ENCODE results near the gene USP32. TPM values are rescaled to one million over a fixed set of nuclear protein-coding genes. Genes with fewer than 3 reads are reported as not detected.

USP32 gene
- total RNA-seq, 1 donor from 2014 or later = 53.6 TPM

DNA sequence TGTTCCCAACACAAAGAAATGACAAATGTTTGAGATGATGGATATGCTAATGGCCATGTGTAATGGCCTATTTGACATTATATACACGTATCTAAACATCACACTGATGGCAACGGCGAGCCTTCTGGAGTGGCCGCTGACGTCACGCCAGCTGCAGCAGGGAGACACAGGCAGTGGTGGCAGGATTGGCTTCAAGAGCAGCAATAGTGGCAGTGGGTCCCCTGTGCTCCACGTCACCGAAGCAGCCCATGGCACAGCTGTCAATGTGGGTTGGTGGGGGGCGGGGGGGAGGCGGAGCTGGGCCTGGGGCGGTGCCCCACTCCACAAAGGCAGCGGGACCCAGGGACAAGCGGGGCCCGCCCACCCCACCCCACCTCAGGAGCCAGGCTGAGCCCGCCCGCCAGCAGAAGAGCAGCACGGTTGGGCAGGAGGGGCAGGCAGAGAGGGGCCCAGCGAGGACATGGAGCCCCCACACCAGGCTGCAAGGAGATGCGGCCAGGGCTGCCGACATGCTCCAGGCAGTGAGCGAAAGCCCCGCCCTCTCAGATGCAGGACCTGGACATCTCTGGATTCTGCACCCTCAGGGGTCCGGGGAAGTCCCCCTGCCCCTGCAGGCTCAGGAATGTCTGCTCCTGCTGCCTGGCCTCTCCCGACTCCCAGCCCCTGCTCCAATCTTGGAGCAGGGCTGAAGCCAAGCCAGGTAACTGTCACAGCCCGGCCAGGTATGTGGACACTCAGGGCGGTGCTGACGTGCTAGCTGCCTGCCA, 64.6 kb downstream of the USP32 start:
- H3K27ac Mint-ChIP-seq (ENCODE audit: unreplicated experiment) = no peak overlapping the region
- no peak overlapping the region for H3K4me3 Mint-ChIP-seq (ENCODE audit: unreplicated experiment)
- peaks cover 12% of the 10 kb centered on the region for H3K4me1 Mint-ChIP-seq (ENCODE audit: unreplicated experiment)
- no peaks in the 10 kb centered on the region for H3K27me3 Mint-ChIP-seq (ENCODE audit: unreplicated experiment)
- DNase-seq (ENCODE audit: extremely low spot score, unreplicated experiment) = no peak
- no peaks in the 10 kb centered on the region for H3K9me3 Mint-ChIP-seq (ENCODE audit: unreplicated experiment)
- TF ChIP-seq, protein P1, sequence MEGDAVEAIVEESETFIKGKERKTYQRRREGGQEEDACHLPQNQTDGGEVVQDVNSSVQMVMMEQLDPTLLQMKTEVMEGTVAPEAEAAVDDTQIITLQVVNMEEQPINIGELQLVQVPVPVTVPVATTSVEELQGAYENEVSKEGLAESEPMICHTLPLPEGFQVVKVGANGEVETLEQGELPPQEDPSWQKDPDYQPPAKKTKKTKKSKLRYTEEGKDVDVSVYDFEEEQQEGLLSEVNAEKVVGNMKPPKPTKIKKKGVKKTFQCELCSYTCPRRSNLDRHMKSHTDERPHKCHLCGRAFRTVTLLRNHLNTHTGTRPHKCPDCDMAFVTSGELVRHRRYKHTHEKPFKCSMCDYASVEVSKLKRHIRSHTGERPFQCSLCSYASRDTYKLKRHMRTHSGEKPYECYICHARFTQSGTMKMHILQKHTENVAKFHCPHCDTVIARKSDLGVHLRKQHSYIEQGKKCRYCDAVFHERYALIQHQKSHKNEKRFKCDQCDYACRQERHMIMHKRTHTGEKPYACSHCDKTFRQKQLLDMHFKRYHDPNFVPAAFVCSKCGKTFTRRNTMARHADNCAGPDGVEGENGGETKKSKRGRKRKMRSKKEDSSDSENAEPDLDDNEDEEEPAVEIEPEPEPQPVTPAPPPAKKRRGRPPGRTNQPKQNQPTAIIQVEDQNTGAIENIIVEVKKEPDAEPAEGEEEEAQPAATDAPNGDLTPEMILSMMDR (IDR thresholded peaks at IDR 0.05) = no peak
- peaks cover 10% of the 10 kb centered on the region for H3K36me3 Mint-ChIP-seq (ENCODE audit: unreplicated experiment)

DNA sequence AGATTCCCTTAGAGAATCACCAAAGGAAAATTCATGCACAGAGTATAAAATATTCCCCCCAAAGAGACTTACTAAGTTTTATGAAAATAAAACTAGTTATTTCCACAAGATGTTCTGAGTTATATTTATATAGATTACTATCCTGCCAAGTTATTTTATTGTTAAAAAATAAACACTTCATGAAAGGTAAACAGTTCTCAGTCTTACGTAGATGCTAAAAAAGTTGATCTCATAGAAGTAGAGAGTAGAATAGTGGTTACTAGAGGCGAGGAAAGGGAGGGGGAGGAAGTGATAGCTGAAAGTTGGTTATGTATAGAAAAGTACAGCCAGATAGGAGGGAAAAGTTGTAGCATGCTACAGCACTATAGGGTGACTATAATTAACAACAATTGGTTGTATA, 65.2 kb downstream of the USP32 start:
- H3K4me1 Mint-ChIP-seq (ENCODE audit: unreplicated experiment) = peaks cover 16% of the 10 kb centered on the region
- DNase-seq (ENCODE audit: extremely low spot score, unreplicated experiment) = no peak
- no peak overlapping the region for H3K4me3 Mint-ChIP-seq (ENCODE audit: unreplicated experiment)
- no peaks in the 10 kb centered on the region for H3K27me3 Mint-ChIP-seq (ENCODE audit: unreplicated experiment)
- peaks cover 10% of the 10 kb centered on the region for H3K36me3 Mint-ChIP-seq (ENCODE audit: unreplicated experiment)
- TF ChIP-seq, protein P1 (IDR thresholded peaks at IDR 0.05) = no peak
- no peaks in the 10 kb centered on the region for H3K9me3 Mint-ChIP-seq (ENCODE audit: unreplicated experiment)
- H3K27ac Mint-ChIP-seq (ENCODE audit: unreplicated experiment) = peak overlapping the region; percentile 17

DNA sequence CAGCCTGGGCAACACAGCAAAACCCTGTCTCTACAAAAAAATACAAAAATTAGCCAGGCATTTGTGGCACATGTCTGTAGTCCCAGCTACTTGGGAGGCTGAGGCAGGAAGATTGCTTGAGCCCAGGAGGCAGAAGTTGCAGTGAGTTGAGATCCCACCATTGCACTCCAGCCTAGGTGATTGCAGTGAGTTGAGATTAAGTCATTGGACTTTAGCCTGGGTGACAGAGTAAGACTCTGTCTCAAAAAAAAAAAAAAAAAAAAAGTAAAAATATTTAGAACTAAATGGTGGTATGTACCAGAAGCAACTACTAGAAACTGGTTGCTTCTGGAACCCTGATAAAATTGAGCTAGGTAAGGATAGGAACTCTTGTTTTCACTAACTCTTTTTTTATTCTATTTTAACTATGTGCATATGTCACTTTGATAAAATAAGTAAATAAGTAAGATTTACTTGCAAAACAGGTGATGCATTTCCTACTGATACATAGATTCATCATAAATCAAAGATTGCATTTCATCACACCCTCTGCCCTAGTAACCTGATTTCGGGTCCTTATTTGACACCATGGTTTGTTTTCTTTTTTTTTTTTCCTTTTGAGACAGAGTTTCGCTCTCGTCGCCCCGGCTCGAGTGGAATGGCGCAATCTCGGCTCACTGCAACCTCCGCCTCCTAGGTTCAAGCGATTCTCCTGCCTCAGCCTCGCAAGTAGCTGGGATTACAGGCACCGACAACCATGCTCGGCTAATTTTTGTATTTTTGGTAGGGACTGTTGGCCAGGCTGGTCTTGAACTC, 66.0 kb downstream of the USP32 start:
- Mint-ChIP-seq H3K27me3 (ENCODE audit: unreplicated experiment) (no peaks in the 10 kb centered on the region), H3K27ac (ENCODE audit: unreplicated experiment) (no peak overlapping the region), H3K4me3 (ENCODE audit: unreplicated experiment) (no peak overlapping the region), H3K9me3 (ENCODE audit: unreplicated experiment) (no peaks in the 10 kb centered on the region), H3K4me1 (ENCODE audit: unreplicated experiment) (peaks cover 20% of the 10 kb centered on the region), H3K36me3 (ENCODE audit: unreplicated experiment) (peaks cover 10% of the 10 kb centered on the region)
- TF ChIP-seq, protein P1 (IDR thresholded peaks at IDR 0.05) = no peak
- DNase-seq (ENCODE audit: extremely low spot score, unreplicated experiment) = no peak

DNA sequence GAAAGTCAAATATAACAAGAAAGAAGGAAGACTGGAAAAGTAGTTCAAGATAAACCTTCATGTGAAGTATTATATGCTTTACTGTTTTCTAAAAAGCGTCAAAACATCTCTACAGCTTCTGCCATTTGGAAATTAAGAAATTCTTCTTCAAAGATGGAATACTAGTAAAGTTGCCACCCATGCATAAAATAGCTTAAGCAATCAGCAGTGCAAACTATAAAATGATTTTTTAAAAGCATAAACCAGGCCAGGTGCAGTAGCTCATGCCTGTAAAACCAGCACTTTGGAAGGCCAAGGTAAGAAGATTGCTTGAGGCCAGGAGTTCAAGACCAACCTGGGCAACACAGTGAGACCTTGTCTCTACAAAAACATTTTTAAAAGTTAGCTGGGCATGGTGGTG, 68.2 kb downstream of the USP32 start:
- peaks cover 7% of the 10 kb centered on the region for H3K36me3 Mint-ChIP-seq (ENCODE audit: unreplicated experiment)
- no peak overlapping the region for H3K27ac Mint-ChIP-seq (ENCODE audit: unreplicated experiment)
- H3K4me1 Mint-ChIP-seq (ENCODE audit: unreplicated experiment) = peaks cover 16% of the 10 kb centered on the region
- TF ChIP-seq, protein P1 (IDR thresholded peaks at IDR 0.05) = no peak
- DNase-seq (ENCODE audit: extremely low spot score, unreplicated experiment) = no peak
- H3K9me3 Mint-ChIP-seq (ENCODE audit: unreplicated experiment) = no peaks in the 10 kb centered on the region
- no peaks in the 10 kb centered on the region for H3K27me3 Mint-ChIP-seq (ENCODE audit: unreplicated experiment)
- H3K4me3 Mint-ChIP-seq (ENCODE audit: unreplicated experiment) = no peak overlapping the region

DNA sequence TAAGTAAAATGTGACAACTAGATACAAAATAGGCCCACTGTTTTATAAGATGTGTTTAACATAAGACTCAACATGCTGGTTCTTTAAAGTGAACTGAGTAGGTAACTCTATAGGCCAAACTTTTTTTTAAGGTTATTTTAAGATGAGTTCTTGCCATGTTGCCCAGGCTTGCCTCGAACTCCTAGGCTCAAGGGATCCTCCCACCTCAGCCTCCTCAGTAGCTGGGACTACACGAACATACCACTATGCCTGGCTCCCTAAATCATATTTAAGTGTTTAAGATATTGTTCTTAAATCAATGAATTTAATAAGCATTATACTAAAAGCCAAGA, 69.9 kb downstream of the USP32 start:
- TF ChIP-seq, protein P1 (IDR thresholded peaks at IDR 0.05) = no peak
- no peaks in the 10 kb centered on the region for H3K9me3 Mint-ChIP-seq (ENCODE audit: unreplicated experiment)
- no peaks in the 10 kb centered on the region for H3K27me3 Mint-ChIP-seq (ENCODE audit: unreplicated experiment)
- peaks cover 6% of the 10 kb centered on the region for H3K36me3 Mint-ChIP-seq (ENCODE audit: unreplicated experiment)
- H3K4me3 Mint-ChIP-seq (ENCODE audit: unreplicated experiment) = no peak overlapping the region
- no peak overlapping the region for H3K27ac Mint-ChIP-seq (ENCODE audit: unreplicated experiment)
- H3K4me1 Mint-ChIP-seq (ENCODE audit: unreplicated experiment) = peaks cover 17% of the 10 kb centered on the region
- DNase-seq (ENCODE audit: extremely low spot score, unreplicated experiment) = no peak

Measured in osteocyte (in vitro differentiated cells).